Hepatocyte (in vitro differentiated cells): ENCODE data around the gene SNRPD3. TPM values are rescaled to one million over a fixed set of nuclear protein-coding genes. Genes with fewer than 3 reads are reported as not detected.
A peak's percentile ranks its signal among the peaks of the same experiment; 100 is the strongest.

Experiments
- DNase-seq: peaks from one replicate; pipeline ENCODE4 v3.0.0-alpha.2; 2016; ENCODE audit warnings: low spot score
- H2AFZ ChIP-seq: fragments of 200-600 bp; sonication (generic); 2 replicates; pipeline ENCODE4 v1.6.0; 2016; ENCODE audit warnings: antibody characterized with exemption, mild to moderate bottlenecking
- H3K27ac ChIP-seq: fragments of 200-600 bp; sonication (generic); 2 replicates; pipeline ENCODE4 v1.5.1; 2016; ENCODE audit warnings: mild to moderate bottlenecking
- H3K27me3 ChIP-seq: fragments of 200-600 bp; sonication (generic); 2 replicates; pipeline ENCODE4 v1.6.1; 2016
- H3K36me3 ChIP-seq: fragments of 200-600 bp; sonication (generic); replicated peaks from 2 replicates; pipeline ENCODE4 v1.5.1; 2016; ENCODE audit warnings: low read depth; ENCODE audit not compliant: insufficient read depth
- H3K4me1 ChIP-seq: fragments of 200-600 bp; sonication (generic); 2 replicates; pipeline ENCODE4 v1.5.1; 2016; ENCODE audit warnings: mild to moderate bottlenecking, moderate library complexity; ENCODE audit not compliant: insufficient read depth
- H3K4me2 ChIP-seq: fragments of 200-600 bp; sonication (generic); 2 replicates; pipeline ENCODE4 v1.6.0; 2016
- H3K4me3 ChIP-seq: fragments of 200-600 bp; sonication (generic); 2 replicates; pipeline ENCODE4 v1.5.1; 2016; ENCODE audit warnings: mild to moderate bottlenecking
- H3K79me2 ChIP-seq: fragments of 200-600 bp; sonication (generic); 2 replicates; pipeline ENCODE4 v1.6.0; 2017; ENCODE audit warnings: mild to moderate bottlenecking
- H3K9me2 ChIP-seq: fragments of 200-600 bp; sonication (generic); replicated peaks from 2 replicates; pipeline ENCODE4 v1.6.0; 2017; ENCODE audit warnings: mild to moderate bottlenecking; ENCODE audit not compliant: insufficient read depth
- H3K9me3 ChIP-seq: fragments of 200-600 bp; sonication (generic); 2 replicates; pipeline ENCODE4 v1.5.1; 2016; ENCODE audit warnings: low read depth, mild to moderate bottlenecking
- H4K20me1 ChIP-seq: fragments of 200-600 bp; sonication (generic); 2 replicates; pipeline ENCODE4 v1.6.0; 2016; ENCODE audit warnings: mild to moderate bottlenecking; ENCODE audit not compliant: insufficient read depth, poor library complexity, severe bottlenecking
- CTCF ChIP-seq: fragments of 200-600 bp; sonication (generic); IDR thresholded peaks from 2 replicates; pipeline ENCODE4 v1.5.1; 2016; ENCODE audit warnings: antibody characterized with exemption, mild to moderate bottlenecking; ENCODE audit not compliant: poor library complexity
- EZH2 ChIP-seq: fragments of 200-600 bp; sonication (generic); IDR thresholded peaks from 2 replicates; pipeline ENCODE4 v1.6.1; 2016; ENCODE audit warnings: antibody characterized with exemption, mild to moderate bottlenecking, borderline replicate concordance
- EZH2phosphoT487 ChIP-seq: fragments of 200-600 bp; sonication (generic); IDR thresholded peaks from one replicate; pipeline ENCODE4 v1.6.1; 2018; ENCODE audit warnings: antibody characterized with exemption, mild to moderate bottlenecking, low read depth, moderate library complexity; ENCODE audit not compliant: unreplicated experiment, severe bottlenecking
- WGBS: methylation state at CpG from one replicate; pipeline ENCODE4 v1.1.6; 2016; ENCODE audit warnings: low lambda C conversion rate; ENCODE audit errors: missing lambda C conversion rate; 5-methylcytosine and 5-hydroxymethylcytosine counted together
- polyA plus RNA-seq: library from polyadenylated mRNA; unstranded; fragments of >200 nt; fragmentation: Nextera tagmentation; extraction: Ambion mirVana; gene quantifications from 2 replicates; pipeline ENCODE4 v1.2.1, GENCODE V29; 2016
- total RNA-seq: library from RNA; depleted of rRNA; stranded (reverse); fragments of >200 nt; gene quantifications from 2 replicates; pipeline ENCODE4 v1.2.3, GENCODE V29; 2014

Gene SNRPD3
- total and polyA plus RNA-seq, 2 experiments from 2014 or later: 122 to 185 TPM

- Histone ChIP-seq H3K4me2 (no peak overlapping the region), H3K4me3 (no peak overlapping the region), H3K36me3 (no peaks in the 10 kb centered on the region), H3K27ac (no peak overlapping the region), H3K9me2 (no peaks in the 10 kb centered on the region), H2AFZ (no peak overlapping the region), H3K27me3 (no peaks in the 10 kb centered on the region), H3K79me2 (peaks cover 3% of the 10 kb centered on the region), H3K4me1 (peaks cover 12% of the 10 kb centered on the region), H4K20me1 (no peaks in the 10 kb centered on the region), H3K9me3 (no peaks in the 10 kb centered on the region)
- no peak for DNase-seq
- TF ChIP-seq EZH2: no peak
- no peak for TF ChIP-seq CTCF
- no peak for TF ChIP-seq EZH2phosphoT487
- whole genome bisulfite sequencing: 95% methylated on average over 17 of the region's 21 CpGs
These were observed 33.1 kb downstream of the SNRPD3 start for GRCh38 chr22:24588757-24589481.

GRCh38 chr22:24589518-24590030 lies 33.8 kb downstream of the SNRPD3 start:
- H3K36me3 ChIP-seq: no peaks in the 10 kb centered on the region
- H3K79me2 ChIP-seq: peaks cover 3% of the 10 kb centered on the region
- no peaks in the 10 kb centered on the region for H3K9me2 ChIP-seq
- DNase-seq: no peak
- H3K27ac ChIP-seq: no peak overlapping the region
- H3K4me1 ChIP-seq: peaks cover 12% of the 10 kb centered on the region
- H3K27me3 ChIP-seq: no peaks in the 10 kb centered on the region
- no peaks in the 10 kb centered on the region for H3K9me3 ChIP-seq
- no peak overlapping the region for H3K4me2 ChIP-seq
- H4K20me1 ChIP-seq: no peaks in the 10 kb centered on the region
- no peak overlapping the region for H3K4me3 ChIP-seq
- H2AFZ ChIP-seq: no peak overlapping the region
- WGBS: 90% methylated on average over 7 of the region's 7 CpGs
- no peak for TF ChIP-seq EZH2

DNA sequence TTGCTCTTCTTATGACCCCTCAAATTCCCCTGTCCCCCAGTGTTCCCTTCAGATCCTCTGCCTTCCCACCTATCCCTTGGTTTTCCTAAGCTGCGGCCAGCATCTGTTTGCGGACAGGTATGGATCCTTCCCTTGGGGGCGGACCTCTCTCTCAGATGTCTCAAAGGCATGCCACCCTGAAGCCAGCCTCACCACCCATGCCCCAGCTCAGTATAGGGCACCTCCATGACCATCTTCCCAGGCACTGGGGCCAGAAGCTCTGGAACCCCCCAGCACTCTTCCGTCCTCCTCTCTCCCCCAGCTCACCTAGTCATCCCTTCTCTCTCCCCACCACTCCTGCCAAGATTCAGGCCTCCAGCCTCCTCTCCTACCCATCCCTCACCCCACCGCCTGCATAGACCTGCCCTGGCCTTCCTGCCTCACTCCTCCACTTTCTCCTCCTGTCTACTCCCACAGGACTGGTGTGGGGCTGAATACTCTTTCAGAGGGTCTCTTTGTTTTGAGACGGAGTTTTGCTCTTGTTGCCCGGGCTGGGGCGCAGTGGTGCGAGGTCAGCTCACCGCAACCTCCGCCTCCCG lies 34.9 kb downstream of the SNRPD3 start:
- peaks cover 14% of the 10 kb centered on the region for H3K4me1 ChIP-seq
- H2AFZ ChIP-seq: no peak overlapping the region
- no peak overlapping the region for H3K4me2 ChIP-seq
- WGBS: 95% methylated on average over 12 of the region's 12 CpGs
- H3K27ac ChIP-seq: no peak overlapping the region
- DNase-seq: no peak
- no peak overlapping the region for H3K4me3 ChIP-seq
- H3K9me2 ChIP-seq: no peaks in the 10 kb centered on the region
- H3K27me3 ChIP-seq: no peaks in the 10 kb centered on the region
- no peak for TF ChIP-seq EZH2
- TF ChIP-seq CTCF: no peak
- no peak for TF ChIP-seq EZH2phosphoT487
- H3K79me2 ChIP-seq: peaks cover 3% of the 10 kb centered on the region
- H3K36me3 ChIP-seq: no peaks in the 10 kb centered on the region
- H3K9me3 ChIP-seq: no peaks in the 10 kb centered on the region
- no peaks in the 10 kb centered on the region for H4K20me1 ChIP-seq

GRCh38 chr22:24591286-24591830 lies 35.6 kb downstream of the SNRPD3 start:
- no peak overlapping the region for H2AFZ ChIP-seq
- DNase-seq: no peak
- H3K27me3 ChIP-seq: no peaks in the 10 kb centered on the region
- 92% methylated on average over 6 of the region's 6 CpGs for WGBS
- no peaks in the 10 kb centered on the region for H3K36me3 ChIP-seq
- H3K4me3 ChIP-seq: no peak overlapping the region
- H3K9me3 ChIP-seq: no peaks in the 10 kb centered on the region
- TF ChIP-seq CTCF: no peak
- no peak for TF ChIP-seq EZH2
- no peak for TF ChIP-seq EZH2phosphoT487
- peaks cover 3% of the 10 kb centered on the region for H3K79me2 ChIP-seq
- no peak overlapping the region for H3K27ac ChIP-seq
- H4K20me1 ChIP-seq: no peaks in the 10 kb centered on the region
- H3K9me2 ChIP-seq: no peaks in the 10 kb centered on the region
- peaks cover 14% of the 10 kb centered on the region for H3K4me1 ChIP-seq
- peak overlapping the region; percentile 98 for H3K4me2 ChIP-seq
